ENCODE data around the gene TELO2.

- TF ChIP-seq CTCF (IDR thresholded peaks at IDR 0.05; ENCODE audit: low read length) (no peak), EZH2 (IDR thresholded peaks at IDR 0.05; ENCODE audit: borderline replicate concordance, low read length) (no peak)
These were observed 12.8 kb downstream of the TELO2 start for GRCh38 chr16:1505912-1506311.
